Endothelial cell of umbilical vein (primary cell): ENCODE results near the gene KIF6. TPM values are rescaled to one million over a fixed set of nuclear protein-coding genes. Genes with fewer than 3 reads are reported as not detected.

Source experiments
- BruUV-seq: library from RNA; stranded (reverse); fragments of 400-500 nt; replicated peaks from 2 replicates; lab custom pipeline; 2021; lab: Mats Ljungman, UMichigan
- CTCF ChIA-PET: fragments of 300-600, 350-600 bp; sonication (Branson Sonifier 250); formaldehyde crosslinking; loops from one replicate; lab custom pipeline; 2021; ENCODE audit warnings: antibody characterized with exemption, inconsistent platforms; lab: Charles Lee
- POLR2A ChIA-PET: fragments of 300-600, 350-600 bp; sonication (Branson Sonifier 250); formaldehyde crosslinking; loops from one replicate; lab custom pipeline; 2021; ENCODE audit warnings: antibody characterized with exemption, inconsistent platforms; lab: Charles Lee
- DNase-seq: peaks from one replicate; pipeline ENCODE4 v3.0.0-alpha.2; 2011; ENCODE audit warnings: low read depth, low spot score
- FAIRE-seq: peaks from 2 replicates; lab custom pipeline; 2011; peaks lifted over from hg19 to GRCh38; lab: Jason Lieb, UNC
- H2AFZ ChIP-seq: 2 replicates; pipeline ENCODE4 v1.6.0; 2012; ENCODE audit warnings: low read depth, low read length, control low read depth, inconsistent platforms
- H3K27ac ChIP-seq: 2 replicates; pipeline ENCODE4 v1.5.1; 2011; ENCODE audit warnings: low read depth, mild to moderate bottlenecking, control low read depth, low read length, moderate library complexity; ENCODE audit not compliant: insufficient read depth
- H3K27me3 ChIP-seq, 2 experiments: 2 replicates each; pipeline versions ENCODE4 v1.6.0 to v1.6.1; 2011; ENCODE audit warnings: low read length in 2 of 2, mixed read lengths in 1 of 2; ENCODE audit not compliant: control insufficient read depth in 2 of 2, insufficient read depth in 2 of 2
- H3K36me3 ChIP-seq, 2 experiments: 2 replicates in 1 of 2; 3 replicates in 1 of 2; pipeline ENCODE4 v1.5.1; 2011; ENCODE audit warnings: low read length in 2 of 2, mild to moderate bottlenecking in 1 of 2, moderate library complexity in 1 of 2; ENCODE audit not compliant: control insufficient read depth in 2 of 2, insufficient read depth in 2 of 2; ENCODE audit errors: extremely low read depth in 1 of 2
- H3K4me1 ChIP-seq: 3 replicates; pipeline ENCODE4 v1.5.1; 2011; ENCODE audit warnings: mild to moderate bottlenecking, low read length; ENCODE audit not compliant: control insufficient read depth, insufficient read depth; ENCODE audit errors: extremely low read depth
- H3K4me2 ChIP-seq: 2 replicates; pipeline ENCODE4 v1.6.1; 2011; ENCODE audit warnings: low read length, control low read depth, mixed read lengths; ENCODE audit not compliant: insufficient read depth
- H3K4me3 ChIP-seq, 3 experiments: fragments of 200-600 bp in 1 of 3; sonication (generic), shearing (Covaris generic) in 1 of 3; replicated peaks in 1 of 3; 2 replicates each; pipeline ENCODE4 v1.5.1; 2011 to 2016; ENCODE audit warnings: control low read depth in 3 of 3, low read length in 3 of 3, mild to moderate bottlenecking in 2 of 3, inconsistent platforms in 1 of 3, low read depth in 1 of 3, moderate library complexity in 1 of 3; ENCODE audit not compliant: insufficient read depth in 1 of 3
- H3K79me2 ChIP-seq: 2 replicates; pipeline ENCODE4 v1.6.0; 2012; ENCODE audit warnings: low read length, inconsistent platforms; ENCODE audit not compliant: control insufficient read depth, insufficient read depth
- H3K9ac ChIP-seq: replicated peaks from 2 replicates; pipeline ENCODE3; 2011; ENCODE audit warnings: low read length, control low read depth; ENCODE audit not compliant: insufficient read depth; ENCODE audit errors: extremely low read depth
- H3K9me1 ChIP-seq: replicated peaks from 3 replicates; pipeline ENCODE4 v1.6.0; 2011; ENCODE audit warnings: mild to moderate bottlenecking, low read length; ENCODE audit not compliant: control insufficient read depth, insufficient read depth; ENCODE audit errors: extremely low read depth
- H3K9me3 ChIP-seq: replicated peaks from 2 replicates; pipeline ENCODE4 v1.5.1; 2012; ENCODE audit warnings: low read length, inconsistent platforms; ENCODE audit not compliant: control insufficient read depth, insufficient read depth
- H4K20me1 ChIP-seq: replicated peaks from 2 replicates; pipeline ENCODE3; 2011; ENCODE audit warnings: mild to moderate bottlenecking, low read length; ENCODE audit not compliant: control insufficient read depth, insufficient read depth; ENCODE audit errors: extremely low read depth
- CTCF ChIP-seq, 2 donors: IDR thresholded peaks; 1 replicate in 1 of 2; 2 replicates in 1 of 2; pipeline ENCODE4 v1.5.1; 2011; ENCODE audit warnings: low read length in 2 of 2, mild to moderate bottlenecking in 2 of 2, moderate library complexity in 2 of 2, control low read depth in 1 of 2, inconsistent platforms in 1 of 2, low read depth in 1 of 2; ENCODE audit not compliant: insufficient read depth in 1 of 2; ENCODE audit errors: extremely low read depth in 1 of 2
- EZH2 ChIP-seq: IDR thresholded peaks from 2 replicates; pipeline ENCODE4 v1.6.1; 2012; ENCODE audit warnings: borderline replicate concordance, low read depth, mild to moderate bottlenecking, moderate library complexity, low read length, inconsistent platforms; ENCODE audit not compliant: severe bottlenecking
- FOS ChIP-seq: IDR thresholded peaks from 2 replicates; pipeline ENCODE4 v1.6.1; 2011; ENCODE audit warnings: mild to moderate bottlenecking, low read length, moderate library complexity, borderline replicate concordance; ENCODE audit not compliant: insufficient read depth
- GATA2 ChIP-seq: IDR thresholded peaks from 2 replicates; pipeline ENCODE4 v1.7.0; 2011; ENCODE audit warnings: low read depth, mild to moderate bottlenecking, moderate library complexity, mixed read lengths, low read length; ENCODE audit not compliant: insufficient read length, insufficient read depth
- JUN ChIP-seq: IDR thresholded peaks from 2 replicates; pipeline ENCODE4 v1.6.1; 2011; ENCODE audit warnings: borderline replicate concordance, low read depth; ENCODE audit not compliant: insufficient read length, insufficient read depth
- MAX ChIP-seq: IDR thresholded peaks from 2 replicates; pipeline ENCODE4 v1.6.1; 2011; ENCODE audit not compliant: insufficient read depth, insufficient read length
- MYC ChIP-seq: IDR thresholded peaks from one replicate; pipeline ENCODE4 v1.6.1; 2011; ENCODE audit warnings: mild to moderate bottlenecking, low read depth, low read length
- POLR2A ChIP-seq: IDR thresholded peaks from 2 replicates; pipeline ENCODE4 v1.6.1; 2012; ENCODE audit warnings: low read depth, mild to moderate bottlenecking, control low read depth, low read length
- POLR2AphosphoS5 ChIP-seq: IDR thresholded peaks from 2 replicates; pipeline ENCODE4 v1.6.1; 2012; ENCODE audit warnings: low read depth, mild to moderate bottlenecking, control low read depth, low read length, moderate library complexity; ENCODE audit not compliant: insufficient read depth
- dilution Hi-C: fragments of 300-500 bp; cut with MboI; formaldehyde crosslinking; loops from one replicate; pipeline ENCODE4 v1.15.0; 2019; ENCODE audit warnings: low sequenced_read_pairs; ENCODE audit not compliant: extremely low pct_ligation_motif_present
- intact Hi-C: fragments of 100-400 bp; cut with micrococcal nuclease; formaldehyde crosslinking; loops from one replicate; pipeline ENCODE4 v1.10.0; 2022
- polyA plus RNA-seq, 4 experiments: library from polyadenylated mRNA; depleted of rRNA in 3 of 4; stranded (reverse) in 3 of 4; unstranded in 1 of 4; fragments of >200 nt; gene quantifications; 2 replicates each; pipeline versions ENCODE4 v1.2.1 to v1.2.3, GENCODE V29; 2011 to 2012; ENCODE audit warnings: missing spikeins in 1 of 4
- total RNA-seq: library from RNA; stranded (reverse); gene quantifications from 2 replicates; pipeline ENCODE4 v1.2.3, GENCODE V29; 2021

Gene KIF6
- total and polyA plus RNA-seq, 2 donors (not counting 3 experiments of a cell fraction or from before 2014, with no cell fraction given) = not detected

GRCh38 chr6:39553860-39554802 lies 171.1 kb downstream of the KIF6 start:
- ChIA-PET POLR2A (no interaction called here), CTCF (no interaction called here)
- no TSS peak for BruUV-seq
- H3K79me2 ChIP-seq = no peaks in the 10 kb centered on the region
- H3K36me3 ChIP-seq = no peaks in the 10 kb centered on the region
- H3K27me3 ChIP-seq = no peaks in the 10 kb centered on the region
- H3K27ac ChIP-seq = no peak overlapping the region
- no peaks in the 10 kb centered on the region for H3K9me1 ChIP-seq
- intact Hi-C loops = no loop called here
- no peaks in the 10 kb centered on the region for H3K4me1 ChIP-seq
- FAIRE-seq = no peak
- no peak overlapping the region for H3K4me2 ChIP-seq
- H2AFZ ChIP-seq = no peak overlapping the region
- no peak overlapping the region for H3K4me3 ChIP-seq
- dilution Hi-C loops = no loop called here
- H3K9me3 ChIP-seq = peaks cover 1% of the 10 kb centered on the region
- no peak for DNase-seq
- no peak overlapping the region for H3K9ac ChIP-seq
- no peaks in the 10 kb centered on the region for H4K20me1 ChIP-seq
- TF ChIP-seq GATA2 (no peak), POLR2A (no peak), JUN (no peak), POLR2AphosphoS5 (no peak), EZH2 (no peak), CTCF (IDR thresholded peaks at IDR 0.05; ENCODE audit: extremely low read depth in 1 of 2, insufficient read depth in 1 of 2, low read depth in 1 of 2, low read length in 2 of 2) (no peak), MAX (no peak), MYC (no peak), FOS (no peak)
